HepG2 (cell line): ENCODE data around the gene PXMP2. TPM values are rescaled to one million over a fixed set of nuclear protein-coding genes. Genes with fewer than 3 reads are reported as not detected.

Source experiments
- ATF7-NPFF ChIP-seq: sonication (generic); formaldehyde crosslinking; IDR thresholded peaks from 2 replicates; pipeline ENCODE4 v1.8.1; 2023; ENCODE audit warnings: mild to moderate bottlenecking, low read depth, missing genetic modification reagents, moderate library complexity
- CREB3 ChIP-seq: sonication (generic); formaldehyde crosslinking; IDR thresholded peaks from 2 replicates; pipeline ENCODE4 v1.5.0; 2020; ENCODE audit warnings: missing genetic modification reagents
- ETV6 ChIP-seq: sonication (generic); formaldehyde crosslinking; conservative IDR thresholded peaks from 2 replicates; pipeline ENCODE4 v1.4.0; 2020; ENCODE audit warnings: missing genetic modification reagents
- FOXC1 ChIP-seq: sonication (generic); formaldehyde crosslinking; IDR thresholded peaks from 2 replicates; pipeline ENCODE4 v1.8.0; 2022; ENCODE audit warnings: mild to moderate bottlenecking, missing genetic modification reagents, borderline replicate concordance
- FOXJ3 ChIP-seq: sonication (generic); formaldehyde crosslinking; IDR thresholded peaks from 2 replicates; pipeline ENCODE4 v1.4.0; 2020; ENCODE audit warnings: missing genetic modification reagents, mild to moderate bottlenecking, borderline replicate concordance
- HMG20B ChIP-seq: conservative IDR thresholded peaks from 2 replicates; pipeline ENCODE4 v1.6.1; 2016; ENCODE audit warnings: missing genetic modification reagents, missing compliant biosample characterization
- HNF1B ChIP-seq: sonication (generic); formaldehyde crosslinking; IDR thresholded peaks from 2 replicates; pipeline ENCODE4 v1.5.1; 2020; ENCODE audit warnings: mild to moderate bottlenecking, moderate library complexity, missing genetic modification reagents
- HNRNPL ChIP-seq: fragments of 200-400 bp; formaldehyde crosslinking; IDR thresholded peaks from 2 replicates; pipeline ENCODE4 v1.6.1; 2017; ENCODE audit warnings: mild to moderate bottlenecking, low read depth, low read length
- HNRNPLL ChIP-seq: fragments of 200-400 bp; formaldehyde crosslinking; IDR thresholded peaks from 2 replicates; pipeline ENCODE4 v1.6.1; 2017; ENCODE audit warnings: mild to moderate bottlenecking, low read depth, low read length; ENCODE audit not compliant: poor library complexity, severe bottlenecking
- IKZF5 ChIP-seq: IDR thresholded peaks from 2 replicates; pipeline ENCODE4 v1.6.1; 2018; ENCODE audit warnings: missing genetic modification reagents, mild to moderate bottlenecking, missing compliant biosample characterization
- MTA3 ChIP-seq: sonication (generic); formaldehyde crosslinking; IDR thresholded peaks from 2 replicates; pipeline ENCODE4 v1.4.0; 2020; ENCODE audit warnings: missing genetic modification reagents
- NCOA5 ChIP-seq: sonication (generic); formaldehyde crosslinking; IDR thresholded peaks from 2 replicates; pipeline ENCODE4 v1.4.0; 2020; ENCODE audit warnings: missing genetic modification reagents
- NONO ChIP-seq, 2 experiments: fragments of 450-650 bp in 1 of 2; sonication (generic) in 1 of 2; formaldehyde crosslinking in 1 of 2; IDR thresholded peaks in 1 of 2; conservative IDR thresholded peaks in 1 of 2; 2 replicates each; pipeline versions ENCODE4 v1.6.1 to v1.8.0; 2017 to 2022; ENCODE audit warnings: mild to moderate bottlenecking in 1 of 2, missing genetic modification reagents in 1 of 2, moderate library complexity in 1 of 2
- RFXAP ChIP-seq: sonication (generic); formaldehyde crosslinking; IDR thresholded peaks from 2 replicates; pipeline ENCODE4 v1.4.0; 2020; ENCODE audit warnings: missing genetic modification reagents, borderline replicate concordance
- SP1 ChIP-seq, 2 experiments: fragments of 450-650 bp in 1 of 2; sonication (generic) in 1 of 2; formaldehyde crosslinking in 1 of 2; IDR thresholded peaks; 2 replicates each; pipeline versions ENCODE4 v1.4.0 to v1.6.1; 2016 to 2020; ENCODE audit warnings: missing genetic modification reagents in 1 of 2
- ZBTB39 ChIP-seq: sonication (generic); formaldehyde crosslinking; IDR thresholded peaks from 2 replicates; pipeline ENCODE4 v1.5.0; 2020; ENCODE audit warnings: missing genetic modification reagents
- ZC3H13 ChIP-seq: sonication (generic); formaldehyde crosslinking; IDR thresholded peaks from 2 replicates; pipeline ENCODE4 v1.8.1; 2023; ENCODE audit warnings: mild to moderate bottlenecking, missing genetic modification reagents, moderate library complexity
- ZNF207 ChIP-seq: fragments of 450-650 bp; IDR thresholded peaks from 2 replicates; pipeline ENCODE4 v1.6.1; 2016; ENCODE audit warnings: antibody characterized with exemption, borderline replicate concordance
- ZNF556 ChIP-seq: sonication (generic); formaldehyde crosslinking; IDR thresholded peaks from 2 replicates; pipeline ENCODE4 v1.4.0; 2020; ENCODE audit warnings: mild to moderate bottlenecking, missing genetic modification reagents, borderline replicate concordance
- ZNF564 ChIP-seq: sonication (generic); formaldehyde crosslinking; IDR thresholded peaks from 2 replicates; pipeline ENCODE4 v1.8.1; 2023; ENCODE audit warnings: mild to moderate bottlenecking, missing genetic modification reagents
- ZNF713 ChIP-seq: sonication (generic); formaldehyde crosslinking; IDR thresholded peaks from 2 replicates; pipeline ENCODE4 v1.4.0; 2020; ENCODE audit warnings: mild to moderate bottlenecking, missing genetic modification reagents
- ZSCAN29 ChIP-seq: sonication (generic); formaldehyde crosslinking; conservative IDR thresholded peaks from 2 replicates; pipeline ENCODE4 v1.4.0; 2020; ENCODE audit warnings: mild to moderate bottlenecking, missing genetic modification reagents
- polyA plus RNA-seq, 8 experiments: library from polyadenylated mRNA; depleted of rRNA in 3 of 8; stranded (reverse) in 7 of 8; unstranded in 1 of 8; fragments of >200 nt; fragmentation: Illumina TruSeq in 4 of 8; extraction: Trizol in 4 of 8; gene quantifications; 2 replicates each; pipeline versions ENCODE4 v1.2.1 to v1.2.3, GENCODE V29; 2011 to 2016; ENCODE audit warnings: low read depth in 4 of 8, missing spikeins in 1 of 8, mixed read lengths in 1 of 8; ENCODE audit not compliant: insufficient read depth in 1 of 8
- total RNA-seq, 5 experiments: library from RNA; depleted of rRNA; stranded (reverse); fragments of >200 nt; fragmentation: Illumina TruSeq; extraction: Trizol; gene quantifications; 2 replicates each; pipeline ENCODE4 v1.2.3, GENCODE V29; 2016; ENCODE audit warnings: low read depth in 1 of 5

The PXMP2 gene
- total and polyA plus RNA-seq, 2 of the 13 experiments (the other 11 are each of a cell fraction or from before 2014, with no cell fraction given), result 25.5 to 42.9 TPM

- TF ChIP-seq HNF1B (no peak), ETV6 (CRISPR knock-in tag) (no peak), HNRNPL (no peak), SP1 (IDR thresholded peaks at IDR 0.05) (no peak), SP1 (CRISPR knock-in tag; IDR thresholded peaks at IDR 0.05) (peak; percentile 75), ATF7-NPFF (peak; percentile 68; the same call in 1 of the 2 replicates), ZC3H13 (CRISPR knock-in tag) (0 out of 2 replicates have a peak, but pooled peaks have one; percentile 34), ZSCAN29 (no peak; the same call in 1 of the 2 replicates), MTA3 (CRISPR knock-in tag) (no peak), ZBTB39 (CRISPR knock-in tag) (no peak), IKZF5 (CRISPR knock-in tag) (peak; percentile 60), FOXJ3 (no peak), ZNF207 (no peak), RFXAP (CRISPR knock-in tag) (peak; percentile 53; the same call in 1 of the 2 replicates), NCOA5 (CRISPR knock-in tag) (no peak), NONO (IDR thresholded peaks at IDR 0.05) (no peak), NONO (CRISPR knock-in tag; conservative IDR thresholded peaks at IDR 0.05) (peak; percentile 68), ZNF713 (CRISPR knock-in tag) (no peak), HNRNPLL (peak; percentile 37), CREB3 (CRISPR knock-in tag) (no peak), ZNF564 (CRISPR knock-in tag) (no peak), ZNF556 (CRISPR knock-in tag) (no peak), FOXC1 (CRISPR knock-in tag) (no peak), HMG20B (CRISPR knock-in tag) (no peak)
Measured at GRCh38 chr12:132687211-132688164, at the start of gene PXMP2, which contains the start of gene POLE (continued).
